Osteoblast (primary cell): ENCODE data around the gene MTO1. TPM values are rescaled to one million over a fixed set of nuclear protein-coding genes. Genes with fewer than 3 reads are reported as not detected.

ENCODE experiments used
- DNase-seq: peaks from one replicate; pipeline ENCODE4 v3.0.0; 2011; ENCODE audit warnings: low spot score, mixed read lengths; ENCODE audit not compliant: insufficient read length; ENCODE audit errors: missing footprints
- H2AFZ ChIP-seq: 2 replicates; pipeline ENCODE4 v1.6.0; 2011; ENCODE audit warnings: mild to moderate bottlenecking, low read length
- H3K27ac ChIP-seq: 2 replicates; pipeline ENCODE4 v1.5.1; 2011; ENCODE audit warnings: mild to moderate bottlenecking, low read depth, low read length, moderate library complexity
- H3K27me3 ChIP-seq: 2 replicates; pipeline ENCODE4 v1.6.0; 2012; ENCODE audit warnings: mild to moderate bottlenecking, control low read depth, inconsistent platforms, low read length, moderate library complexity; ENCODE audit not compliant: insufficient read depth
- H3K36me3 ChIP-seq: 2 replicates; pipeline ENCODE4 v1.5.1; 2011; ENCODE audit warnings: mild to moderate bottlenecking, low read length, control low read depth, moderate library complexity; ENCODE audit not compliant: insufficient read depth
- H3K4me1 ChIP-seq: 2 replicates; pipeline ENCODE4 v1.5.1; 2011; ENCODE audit warnings: mild to moderate bottlenecking, low read length, control low read depth, moderate library complexity; ENCODE audit not compliant: insufficient read depth
- H3K4me2 ChIP-seq: 2 replicates; pipeline ENCODE4 v1.6.0; 2011; ENCODE audit warnings: mild to moderate bottlenecking, low read length; ENCODE audit not compliant: insufficient read depth
- H3K4me3 ChIP-seq: fragments of 200-600 bp; sonication (generic); 3 replicates; pipeline ENCODE4 v1.5.1; 2012; ENCODE audit warnings: mild to moderate bottlenecking, low read length, inconsistent platforms; ENCODE audit not compliant: insufficient read depth
- H3K79me2 ChIP-seq: 2 replicates; pipeline ENCODE4 v1.6.0; 2012; ENCODE audit warnings: mild to moderate bottlenecking, low read length, control low read depth, inconsistent platforms; ENCODE audit not compliant: insufficient read depth
- H3K9me3 ChIP-seq: 2 replicates; pipeline ENCODE4 v1.5.1; 2011; ENCODE audit warnings: low read depth, low read length, control low read depth
- H4K20me1 ChIP-seq: 2 replicates; pipeline ENCODE4 v1.6.0; 2012; ENCODE audit warnings: mild to moderate bottlenecking, low read length, control low read depth; ENCODE audit not compliant: insufficient read depth
- CTCF ChIP-seq: IDR thresholded peaks from 2 replicates; pipeline ENCODE4 v1.5.1; 2011; ENCODE audit warnings: mild to moderate bottlenecking, low read depth, low read length, moderate library complexity; ENCODE audit errors: extremely low read depth
- total RNA-seq: library from RNA; depleted of rRNA; stranded (reverse); fragments of >200 nt; gene quantifications from 2 replicates; pipeline ENCODE4 v1.2.3, GENCODE V29; 2012

The MTO1 gene
- total RNA-seq, 1 donor: 40.9 TPM

- Histone ChIP-seq H2AFZ (no peak overlapping the region), H3K4me3 (no peak overlapping the region), H3K79me2 (no peaks in the 10 kb centered on the region), H4K20me1 (no peaks in the 10 kb centered on the region), H3K36me3 (peaks cover 15% of the 10 kb centered on the region), H3K27ac (no peak overlapping the region), H3K27me3 (no peaks in the 10 kb centered on the region), H3K4me1 (no peaks in the 10 kb centered on the region), H3K9me3 (no peaks in the 10 kb centered on the region), H3K4me2 (no peak overlapping the region)
- no peak for DNase-seq
- no peak for TF ChIP-seq CTCF
Observed at GRCh38 chr6:73435236-73435635, 26.3 kb upstream of the MTO1 start.

- Histone ChIP-seq H3K4me1 (no peaks in the 10 kb centered on the region), H3K4me2 (no peak overlapping the region), H3K36me3 (peaks cover 16% of the 10 kb centered on the region), H3K27me3 (no peaks in the 10 kb centered on the region), H4K20me1 (no peaks in the 10 kb centered on the region), H2AFZ (no peak overlapping the region), H3K9me3 (no peaks in the 10 kb centered on the region), H3K79me2 (peaks cover 10% of the 10 kb centered on the region), H3K27ac (no peak overlapping the region), H3K4me3 (no peak overlapping the region)
- no peak for DNase-seq
- no peak for TF ChIP-seq CTCF
Observed at GRCh38 chr6:73443555-73443954, 18.0 kb upstream of the MTO1 start.

GRCh38 chr6:73451223-73452106, 10.1 kb upstream of the MTO1 start:
- Histone ChIP-seq H3K79me2 (peaks cover 38% of the 10 kb centered on the region), H3K27ac (peak overlapping the region; percentile 80), H3K9me3 (no peaks in the 10 kb centered on the region), H4K20me1 (no peaks in the 10 kb centered on the region), H3K4me2 (peak overlapping the region; percentile 82), H2AFZ (peak overlapping the region; percentile 96), H3K27me3 (no peaks in the 10 kb centered on the region), H3K4me1 (peaks cover 4% of the 10 kb centered on the region), H3K36me3 (no peaks in the 10 kb centered on the region), H3K4me3 (peak overlapping the region; percentile 77)
- TF ChIP-seq CTCF: no peak
- peak; percentile 87 for DNase-seq

- Histone ChIP-seq H3K9me3 (no peaks in the 10 kb centered on the region), H3K27me3 (no peaks in the 10 kb centered on the region), H3K27ac (peak within 1 kb of the TSS; percentile 80), H3K4me1 (peaks cover 4% of the 10 kb centered on the region), H3K36me3 (no peaks in the 10 kb centered on the region), H2AFZ (peak within 1 kb of the TSS; percentile 96), H3K79me2 (peaks cover 38% of the 10 kb centered on the region), H3K4me3 (peak within 1 kb of the TSS; percentile 77), H4K20me1 (no peaks in the 10 kb centered on the region), H3K4me2 (peak within 1 kb of the TSS; percentile 82)
- DNase-seq: peak; percentile 90
- no peak for TF ChIP-seq CTCF
Observed at GRCh38 chr6:73452107-73452461, 9.5 kb upstream of the MTO1 start, which contains the start of gene CGAS. Gene CGAS (minus strand): TSS chr6:73452297. CDS start chr6:73452181, 116 bp downstream.
